Measurements from ENCODE around the gene ALPL. TPM values are rescaled to one million over a fixed set of nuclear protein-coding genes. Genes with fewer than 3 reads are reported as not detected.

The ALPL gene
- total and polyA plus RNA-seq, 9 of the 15 experiments (the other 6 are each of a cell fraction or from before 2014, with no cell fraction given): 0.04 to 0.38 (median 0.18) TPM; not detected in 4

GRCh38 chr1:21608798-21609197 lies 99.6 kb downstream of the ALPL start (continued):
- no peak for TF ChIP-seq NR4A1 (CRISPR knock-in tag; IDR thresholded peaks at IDR 0.05)
- no peak; the same call in 1 of the 2 replicates for TF ChIP-seq NR4A1 (tag; IDR thresholded peaks at IDR 0.05)
- peak; percentile 71 for TF ChIP-seq SMARCA4 (IDR thresholded peaks at IDR 0.05)
- TF ChIP-seq KDM4B (IDR thresholded peaks at IDR 0.05; ENCODE audit: borderline replicate concordance in 2 of 2, low read depth in 1 of 2): no peak
- TF ChIP-seq NFIX (CRISPR knock-in tag; IDR thresholded peaks at IDR 0.05; ENCODE audit: low read depth): no peak
- no peak for TF ChIP-seq CEBPB (tag; IDR thresholded peaks at IDR 0.05)
- TF ChIP-seq, protein P1, sequence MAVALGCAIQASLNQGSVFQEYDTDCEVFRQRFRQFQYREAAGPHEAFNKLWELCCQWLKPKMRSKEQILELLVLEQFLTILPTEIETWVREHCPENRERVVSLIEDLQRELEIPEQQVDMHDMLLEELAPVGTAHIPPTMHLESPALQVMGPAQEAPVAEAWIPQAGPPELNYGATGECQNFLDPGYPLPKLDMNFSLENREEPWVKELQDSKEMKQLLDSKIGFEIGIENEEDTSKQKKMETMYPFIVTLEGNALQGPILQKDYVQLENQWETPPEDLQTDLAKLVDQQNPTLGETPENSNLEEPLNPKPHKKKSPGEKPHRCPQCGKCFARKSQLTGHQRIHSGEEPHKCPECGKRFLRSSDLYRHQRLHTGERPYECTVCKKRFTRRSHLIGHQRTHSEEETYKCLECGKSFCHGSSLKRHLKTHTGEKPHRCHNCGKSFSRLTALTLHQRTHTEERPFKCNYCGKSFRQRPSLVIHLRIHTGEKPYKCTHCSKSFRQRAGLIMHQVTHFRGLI (CRISPR knock-in tag; IDR thresholded peaks at IDR 0.05): no peak
- no peak for TF ChIP-seq CHD1 (IDR thresholded peaks at IDR 0.05; ENCODE audit: low read length)
- TF ChIP-seq NFXL1 (CRISPR knock-in tag; IDR thresholded peaks at IDR 0.05): no peak
- TF ChIP-seq ZNF431 (CRISPR knock-in tag; IDR thresholded peaks at IDR 0.05): no peak
- TF ChIP-seq, protein P2, sequence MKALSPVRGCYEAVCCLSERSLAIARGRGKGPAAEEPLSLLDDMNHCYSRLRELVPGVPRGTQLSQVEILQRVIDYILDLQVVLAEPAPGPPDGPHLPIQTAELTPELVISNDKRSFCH (CRISPR knock-in tag; IDR thresholded peaks at IDR 0.05): no peak
- TF ChIP-seq, protein P2 (tag; IDR thresholded peaks at IDR 0.05): peak; percentile 85
- TF ChIP-seq RHOXF2B (CRISPR knock-in tag; conservative IDR thresholded peaks at IDR 0.05): no peak
- 0 out of 2 replicates have a peak, but pooled peaks have one; percentile 50 for TF ChIP-seq GATAD2A (IDR thresholded peaks at IDR 0.05)
- no peak for TF ChIP-seq ZNF584 (CRISPR knock-in tag; IDR thresholded peaks at IDR 0.05; ENCODE audit: low read depth)
- no peak for TF ChIP-seq USF2 (CRISPR knock-in tag; IDR thresholded peaks at IDR 0.05)
- TF ChIP-seq ZNF766 (CRISPR knock-in tag; conservative IDR thresholded peaks at IDR 0.05): no peak
- TF ChIP-seq CBX5 (IDR thresholded peaks at IDR 0.05; ENCODE audit: borderline replicate concordance, low read depth): no peak
- TF ChIP-seq DIDO1 (tag; IDR thresholded peaks at IDR 0.05; ENCODE audit: low read depth): no peak
- TF ChIP-seq BCL6 (CRISPR knock-in tag; IDR thresholded peaks at IDR 0.05): no peak
- TF ChIP-seq, protein P3, sequence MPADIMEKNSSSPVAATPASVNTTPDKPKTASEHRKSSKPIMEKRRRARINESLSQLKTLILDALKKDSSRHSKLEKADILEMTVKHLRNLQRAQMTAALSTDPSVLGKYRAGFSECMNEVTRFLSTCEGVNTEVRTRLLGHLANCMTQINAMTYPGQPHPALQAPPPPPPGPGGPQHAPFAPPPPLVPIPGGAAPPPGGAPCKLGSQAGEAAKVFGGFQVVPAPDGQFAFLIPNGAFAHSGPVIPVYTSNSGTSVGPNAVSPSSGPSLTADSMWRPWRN (IDR thresholded peaks at IDR 0.05; ENCODE audit: low read depth): no peak
- TF ChIP-seq MAFF (IDR thresholded peaks at IDR 0.05; ENCODE audit: low read length): peak; percentile 93
- no peak for TF ChIP-seq ILK (tag; IDR thresholded peaks at IDR 0.05; ENCODE audit: borderline replicate concordance, low read depth)
- no peak for TF ChIP-seq ZNF217 (CRISPR knock-in tag; IDR thresholded peaks at IDR 0.05)
- TF ChIP-seq, protein P4, sequence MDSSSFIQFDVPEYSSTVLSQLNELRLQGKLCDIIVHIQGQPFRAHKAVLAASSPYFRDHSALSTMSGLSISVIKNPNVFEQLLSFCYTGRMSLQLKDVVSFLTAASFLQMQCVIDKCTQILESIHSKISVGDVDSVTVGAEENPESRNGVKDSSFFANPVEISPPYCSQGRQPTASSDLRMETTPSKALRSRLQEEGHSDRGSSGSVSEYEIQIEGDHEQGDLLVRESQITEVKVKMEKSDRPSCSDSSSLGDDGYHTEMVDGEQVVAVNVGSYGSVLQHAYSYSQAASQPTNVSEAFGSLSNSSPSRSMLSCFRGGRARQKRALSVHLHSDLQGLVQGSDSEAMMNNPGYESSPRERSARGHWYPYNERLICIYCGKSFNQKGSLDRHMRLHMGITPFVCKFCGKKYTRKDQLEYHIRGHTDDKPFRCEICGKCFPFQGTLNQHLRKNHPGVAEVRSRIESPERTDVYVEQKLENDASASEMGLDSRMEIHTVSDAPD (CRISPR knock-in tag; IDR thresholded peaks at IDR 0.05): no peak
- TF ChIP-seq JUND (IDR thresholded peaks at IDR 0.05; ENCODE audit: borderline replicate concordance, low read depth, low read length): peak; percentile 77
- peak; percentile 70; the same call in 1 of the 3 replicates for TF ChIP-seq JUND (tag; IDR thresholded peaks at IDR 0.05; ENCODE audit: borderline replicate concordance, low read depth, low read length)
- no peak for TF ChIP-seq ZNF57 (CRISPR knock-in tag; IDR thresholded peaks at IDR 0.05)
